Measurements from ENCODE around the gene GARRE1. TPM values are rescaled to one million over a fixed set of nuclear protein-coding genes. Genes with fewer than 3 reads are reported as not detected.

Gene GARRE1
- total and polyA plus RNA-seq, 2 of the 4 experiments (the other 2 are of a cell fraction): 13.8 to 16.9 TPM

GRCh38 chr19:34257559-34257924 lies 3.2 kb downstream of the GARRE1 start:
- Histone ChIP-seq H3K36me3 (ENCODE audit: control insufficient read depth, insufficient read depth, low read length) (no peaks in the 10 kb centered on the region), H3K27me3 (ENCODE audit: control insufficient read depth, insufficient read depth, low read length) (no peaks in the 10 kb centered on the region), H2BK120ac (ENCODE audit: low read depth, low read length) (peak overlapping the region; percentile 37; the same call in 1 of the 2 replicates), H2BK20ac (ENCODE audit: low read depth, low read length) (no peak overlapping the region; the same call in 1 of the 2 replicates), H3K14ac (replicated peaks; ENCODE audit: low read depth, low read length) (no peak overlapping the region), H4K8ac (ENCODE audit: low read depth in 2 of 2, low read length in 2 of 2) (peak overlapping the region in 1 of 2 experiments; percentile 15; a peak in 1 of 4 replicates), H4K5ac (ENCODE audit: low read depth, low read length) (no peak overlapping the region), H3K79me1 (ENCODE audit: low read depth in 1 of 2, low read length in 2 of 2) (peaks cover 19 to 67% of the 10 kb centered on the region in 2 experiments), H3K4ac (ENCODE audit: low read depth, low read length) (no peak overlapping the region; the same call in 1 of the 2 replicates), H3K4me3 (ENCODE audit: insufficient read depth, low read depth, low read length) (no peak overlapping the region), H3K18ac (ENCODE audit: low read depth, low read length) (no peak overlapping the region), H3K9me1 (ENCODE audit: insufficient read depth, low read length) (peaks cover 25% of the 10 kb centered on the region), H4K20me1 (ENCODE audit: insufficient read depth, low read length) (peaks cover 6% of the 10 kb centered on the region; the same call in 1 of the 2 replicates), H2AK5ac (ENCODE audit: low read depth, low read length) (no peak overlapping the region), H3K9me3 (ENCODE audit: control insufficient read depth, insufficient read depth, low read length) (no peaks in the 10 kb centered on the region), H3K23ac (ENCODE audit: low read depth, low read length) (peak overlapping the region; percentile 28; the same call in 1 of the 2 replicates), H2AFZ (replicated peaks; ENCODE audit: low read length, poor library complexity) (no peak overlapping the region), H2BK5ac (ENCODE audit: low read depth, low read length, poor library complexity, severe bottlenecking) (no peak overlapping the region), H2AK9ac (replicated peaks; ENCODE audit: low read depth, low read length, poor library complexity) (no peak overlapping the region), H3K4me1 (ENCODE audit: control insufficient read depth, insufficient read depth, low read length) (peaks cover 16% of the 10 kb centered on the region), H3K56ac (ENCODE audit: extremely low read depth, insufficient read depth, low read length) (no peak overlapping the region), H3K4me2 (ENCODE audit: low read depth, low read length) (no peak overlapping the region), H2BK15ac (ENCODE audit: low read depth, low read length) (no peak overlapping the region), H4K91ac (ENCODE audit: insufficient read depth, low read depth, low read length) (no peak overlapping the region), H3K27ac (ENCODE audit: insufficient read depth, low read length) (no peak overlapping the region), H3K9ac (ENCODE audit: low read depth, low read length) (no peak overlapping the region)
- ATAC-seq (ENCODE audit: low read depth) (no peak), DNase-seq (no peak)
- WGBS, 2 experiments (ENCODE audit: extremely low coverage in 2 of 2, insufficient read length in 1 of 2): no CpG with 5 or more reads among the region's 2 CpGs
- BruUV-seq (replicated peaks): no TSS peak
- TF ChIP-seq MAZ (IDR thresholded peaks at IDR 0.05; ENCODE audit: borderline replicate concordance, low read depth, low read length): no peak
- TF ChIP-seq RAD21 (IDR thresholded peaks at IDR 0.05; ENCODE audit: low read length): no peak
- TF ChIP-seq MAFK (IDR thresholded peaks at IDR 0.05; ENCODE audit: low read depth, low read length): no peak
- TF ChIP-seq CEBPB (IDR thresholded peaks at IDR 0.05; ENCODE audit: low read depth, low read length): no peak
- TF ChIP-seq RFX5 (IDR thresholded peaks at IDR 0.05; ENCODE audit: low read depth, low read length): no peak
- no peak for TF ChIP-seq USF2 (IDR thresholded peaks at IDR 0.05; ENCODE audit: low read depth, low read length)
- TF ChIP-seq RCOR1 (IDR thresholded peaks at IDR 0.05; ENCODE audit: insufficient replicate concordance, low read length): no peak
- no peak for TF ChIP-seq CTCF (conservative IDR thresholded peaks at IDR 0.05; ENCODE audit: low read depth, low read length)
- dilution Hi-C loops (cut with HindIII; ENCODE audit: low sequenced_read_pairs, unreplicated experiment) (no loop called here), intact Hi-C loops (cut with micrococcal nuclease) (loop anchor here (5.0 kb wide), 1 partner anchor 60 kb away; no protein-coding TSS in a partner anchor), in situ Hi-C loops (cut with MboI; ENCODE audit: low sequenced_read_pairs) (no loop called here)
- POLR2A ChIA-PET (ENCODE audit: unreplicated experiment): no interaction called here
- CTCF ChIA-PET: interaction anchor here (0.7 kb wide), 1 partner anchor 21 kb away, joined by 3 read pairs; no protein-coding TSS in a partner anchor

Data from IMR-90 (cell line).